Measurements from ENCODE around the gene GPRC5B.

DNA sequence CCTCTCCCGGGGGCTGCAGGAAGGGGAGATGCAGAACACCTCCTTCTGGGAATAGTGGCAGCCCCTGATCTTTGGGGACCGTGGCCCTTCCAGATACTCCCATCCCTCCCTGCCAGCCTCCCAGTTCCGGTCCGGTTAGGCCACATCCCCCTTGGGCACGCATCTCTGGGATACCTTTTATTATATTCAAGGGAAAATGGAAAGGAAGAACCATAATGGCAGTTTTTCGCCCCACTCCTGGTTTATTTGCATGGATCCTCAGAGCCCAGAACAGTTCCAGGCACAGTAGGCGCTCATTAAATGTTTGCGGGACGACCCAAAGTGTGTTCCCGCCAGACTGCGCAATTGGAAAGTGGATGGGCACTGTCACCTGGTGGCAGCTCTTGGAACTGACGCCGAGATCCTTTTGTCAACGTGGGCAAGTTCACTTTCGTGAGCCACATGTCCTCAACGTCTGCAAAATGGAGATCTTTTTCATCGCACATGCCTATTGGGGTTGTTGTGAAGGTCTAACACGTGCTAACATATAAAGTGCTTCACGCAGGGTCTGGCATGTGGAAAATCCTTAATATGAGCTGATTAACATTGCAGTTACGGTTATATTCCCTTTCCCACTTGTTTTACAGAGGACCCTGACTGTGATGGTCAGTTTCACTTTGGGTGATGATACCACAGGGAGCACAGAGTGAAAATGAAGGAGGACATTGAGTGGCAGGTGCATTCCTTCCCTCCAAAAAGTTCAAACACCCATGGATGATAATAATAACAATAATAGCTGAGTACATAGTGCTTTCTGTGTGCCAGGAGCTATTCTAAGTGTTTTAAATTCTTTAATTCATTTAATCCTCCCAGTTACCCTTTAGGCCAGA lies 1.7 kb upstream of the GPRC5B start:
- TF ChIP-seq, protein P1, sequence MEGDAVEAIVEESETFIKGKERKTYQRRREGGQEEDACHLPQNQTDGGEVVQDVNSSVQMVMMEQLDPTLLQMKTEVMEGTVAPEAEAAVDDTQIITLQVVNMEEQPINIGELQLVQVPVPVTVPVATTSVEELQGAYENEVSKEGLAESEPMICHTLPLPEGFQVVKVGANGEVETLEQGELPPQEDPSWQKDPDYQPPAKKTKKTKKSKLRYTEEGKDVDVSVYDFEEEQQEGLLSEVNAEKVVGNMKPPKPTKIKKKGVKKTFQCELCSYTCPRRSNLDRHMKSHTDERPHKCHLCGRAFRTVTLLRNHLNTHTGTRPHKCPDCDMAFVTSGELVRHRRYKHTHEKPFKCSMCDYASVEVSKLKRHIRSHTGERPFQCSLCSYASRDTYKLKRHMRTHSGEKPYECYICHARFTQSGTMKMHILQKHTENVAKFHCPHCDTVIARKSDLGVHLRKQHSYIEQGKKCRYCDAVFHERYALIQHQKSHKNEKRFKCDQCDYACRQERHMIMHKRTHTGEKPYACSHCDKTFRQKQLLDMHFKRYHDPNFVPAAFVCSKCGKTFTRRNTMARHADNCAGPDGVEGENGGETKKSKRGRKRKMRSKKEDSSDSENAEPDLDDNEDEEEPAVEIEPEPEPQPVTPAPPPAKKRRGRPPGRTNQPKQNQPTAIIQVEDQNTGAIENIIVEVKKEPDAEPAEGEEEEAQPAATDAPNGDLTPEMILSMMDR (IDR thresholded peaks at IDR 0.05) = peak; percentile 99 to 100 (median 100)
- TF ChIP-seq POLR2A (IDR thresholded peaks at IDR 0.05) = no peak
